Testis (tissue), 3 donors: ENCODE measurements around the gene ADRB2. TPM values are rescaled to one million over a fixed set of nuclear protein-coding genes. Genes with fewer than 3 reads are reported as not detected.

Experiments
- DNase-seq: peaks from one replicate; pipeline ENCODE4 v3.0.0-alpha.2; 2019
- H3K27ac ChIP-seq, 2 donors: fragments of 200-600 bp; sonication (generic); one replicate each; pipeline ENCODE4 v1.5.1; 2019
- H3K27me3 ChIP-seq: fragments of 200-600 bp; sonication (generic); one replicate; pipeline ENCODE4 v1.5.1; 2019
- H3K36me3 ChIP-seq: fragments of 200-600 bp; sonication (generic); one replicate; pipeline ENCODE4 v1.5.1; 2017; ENCODE audit warnings: low read depth; ENCODE audit errors: missing control alignments
- H3K4me1 ChIP-seq: fragments of 200-600 bp; sonication (generic); one replicate; pipeline ENCODE4 v1.5.1; 2019
- H3K4me3 ChIP-seq, 2 donors: fragments of 200-600 bp; sonication (generic); one replicate each; pipeline ENCODE4 v1.5.1; 2017 to 2019
- H3K9me3 ChIP-seq: fragments of 200-600 bp; sonication (generic); one replicate; pipeline ENCODE4 v1.5.1; 2017
- POLR2A ChIP-seq: fragments of 450-650 bp; IDR thresholded peaks from one replicate; pipeline ENCODE4 v1.6.1; 2017; ENCODE audit warnings: antibody characterized with exemption, mild to moderate bottlenecking, moderate library complexity
- WGBS, 2 donors: methylation state at CpG; one replicate each; pipeline ENCODE4 v1.1.5; 2018; 5-methylcytosine and 5-hydroxymethylcytosine counted together
- intact Hi-C: fragments of 100-400 bp; cut with DNase I; formaldehyde crosslinking; loops from one replicate; pipeline ENCODE4 v1.15.1; 2023; ENCODE audit warnings: low total_unique reads
- polyA plus RNA-seq: library from polyadenylated mRNA; stranded (reverse); fragments of 350-450 nt; fragmentation: Illumina TruSeq; extraction: RNeasy Lipid Tissue Mini Kit (QIAGEN cat#74804); gene quantifications from one replicate; pipeline ENCODE4 v1.2.3, GENCODE V29; 2014; ENCODE audit warnings: low read depth, low replicate concordance; ENCODE audit not compliant: insufficient read depth
- total RNA-seq, 2 donors: library from RNA; depleted of rRNA; stranded (reverse); fragments of >200 nt; gene quantifications; one replicate each; pipeline ENCODE4 v1.2.3, GENCODE V29; 2016
- TF ChIP-seq, protein P1 (sequence below), 3 experiments: fragments of 450-650 bp in 2 of 3; fragments of 200-600 bp in 1 of 3; sonication (generic) in 1 of 3; IDR thresholded peaks; one replicate each; pipeline ENCODE4 v1.5.1; 2016 to 2019; ENCODE audit warnings: antibody characterized with exemption in 3 of 3, mild to moderate bottlenecking in 2 of 3, moderate library complexity in 1 of 3

The ADRB2 gene
- total and polyA plus RNA-seq, 3 donors from 2014 or later, result 0.76 to 0.93 (median 0.79) TPM

DNA sequence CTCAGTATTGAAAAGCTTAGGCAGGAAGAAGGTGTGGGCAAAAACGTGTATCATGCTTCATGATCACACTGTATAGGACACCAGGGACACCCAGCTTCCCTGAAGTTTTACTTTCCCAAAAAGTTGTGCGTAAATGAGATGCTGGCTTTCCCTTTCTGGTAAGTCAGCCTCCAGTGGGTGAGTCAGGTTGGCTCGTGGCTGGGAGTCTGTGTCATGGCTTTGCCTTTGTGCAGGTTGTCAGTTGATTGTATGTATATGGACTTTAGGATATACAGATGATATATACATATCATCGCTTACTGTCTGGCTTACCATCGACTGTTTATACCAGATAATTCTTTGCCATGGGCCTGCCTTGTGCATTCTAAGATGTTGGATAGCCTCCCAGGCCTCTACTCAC, 34.2 kb downstream of the ADRB2 start:
- H3K4me1 ChIP-seq, result no peaks in the 10 kb centered on the region
- WGBS, 2 donors, result 81 to 91% methylated on average over 5 of the region's 5 CpGs
- no peak overlapping the region for H3K27ac ChIP-seq
- H3K4me3 ChIP-seq, result no peak overlapping the region
- H3K9me3 ChIP-seq, result no peaks in the 10 kb centered on the region
- H3K27me3 ChIP-seq, result no peaks in the 10 kb centered on the region
- TF ChIP-seq, protein P1, sequence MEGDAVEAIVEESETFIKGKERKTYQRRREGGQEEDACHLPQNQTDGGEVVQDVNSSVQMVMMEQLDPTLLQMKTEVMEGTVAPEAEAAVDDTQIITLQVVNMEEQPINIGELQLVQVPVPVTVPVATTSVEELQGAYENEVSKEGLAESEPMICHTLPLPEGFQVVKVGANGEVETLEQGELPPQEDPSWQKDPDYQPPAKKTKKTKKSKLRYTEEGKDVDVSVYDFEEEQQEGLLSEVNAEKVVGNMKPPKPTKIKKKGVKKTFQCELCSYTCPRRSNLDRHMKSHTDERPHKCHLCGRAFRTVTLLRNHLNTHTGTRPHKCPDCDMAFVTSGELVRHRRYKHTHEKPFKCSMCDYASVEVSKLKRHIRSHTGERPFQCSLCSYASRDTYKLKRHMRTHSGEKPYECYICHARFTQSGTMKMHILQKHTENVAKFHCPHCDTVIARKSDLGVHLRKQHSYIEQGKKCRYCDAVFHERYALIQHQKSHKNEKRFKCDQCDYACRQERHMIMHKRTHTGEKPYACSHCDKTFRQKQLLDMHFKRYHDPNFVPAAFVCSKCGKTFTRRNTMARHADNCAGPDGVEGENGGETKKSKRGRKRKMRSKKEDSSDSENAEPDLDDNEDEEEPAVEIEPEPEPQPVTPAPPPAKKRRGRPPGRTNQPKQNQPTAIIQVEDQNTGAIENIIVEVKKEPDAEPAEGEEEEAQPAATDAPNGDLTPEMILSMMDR (IDR thresholded peaks at IDR 0.05), result no peak
- TF ChIP-seq POLR2A, result no peak
- intact Hi-C loops, result no loop called here
- DNase-seq, result no peak
- no peaks in the 10 kb centered on the region for H3K36me3 ChIP-seq

DNA sequence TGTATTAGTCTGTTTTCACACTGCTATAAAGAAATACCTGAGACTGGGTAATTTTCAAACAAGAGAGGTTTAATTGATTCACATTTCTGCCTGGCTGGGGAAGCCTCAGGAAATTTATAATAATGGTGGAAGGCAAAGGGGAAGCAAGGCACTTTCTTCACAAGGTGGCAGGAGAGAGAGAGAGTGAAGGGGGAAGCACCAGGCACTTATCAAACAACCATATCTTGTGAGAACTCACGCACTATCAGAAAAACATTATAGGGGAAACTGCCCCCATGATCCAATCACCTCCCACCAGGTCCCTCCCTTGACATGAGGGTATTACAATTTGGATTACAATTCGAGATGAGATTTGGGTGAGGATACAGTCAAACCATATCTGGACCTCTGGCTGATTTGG, 34.7 kb downstream of the ADRB2 start:
- intact Hi-C loops, result no loop called here
- no peaks in the 10 kb centered on the region for H3K36me3 ChIP-seq
- no peak for TF ChIP-seq POLR2A
- TF ChIP-seq, protein P1 (IDR thresholded peaks at IDR 0.05), result no peak
- no peak for DNase-seq
- no peaks in the 10 kb centered on the region for H3K4me1 ChIP-seq
- no peak overlapping the region for H3K4me3 ChIP-seq
- 75 to 84% methylated on average over 2 of the region's 2 CpGs for WGBS, 2 donors
- H3K27ac ChIP-seq, result no peak overlapping the region
- H3K9me3 ChIP-seq, result no peaks in the 10 kb centered on the region
- no peaks in the 10 kb centered on the region for H3K27me3 ChIP-seq

DNA sequence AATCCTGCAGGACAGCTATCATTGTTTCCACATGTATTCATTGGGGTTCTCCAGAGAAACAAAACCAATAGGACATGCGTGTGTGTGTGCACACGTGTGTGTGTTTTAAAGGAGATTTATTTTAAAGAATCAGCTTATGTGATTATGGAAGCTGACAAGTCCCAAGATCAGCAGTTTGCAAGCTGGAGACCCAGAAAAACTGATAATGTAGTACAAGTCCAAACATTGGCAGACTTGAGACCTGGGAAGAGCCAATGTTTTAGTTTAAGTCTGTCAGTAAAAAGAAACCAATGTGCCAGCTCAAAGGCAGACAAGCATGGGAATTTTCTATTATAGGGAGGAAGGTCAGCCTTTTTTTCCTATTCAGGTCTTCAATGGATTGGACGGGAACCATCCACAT, 35.3 kb downstream of the ADRB2 start:
- intact Hi-C loops, result no loop called here
- no peak for DNase-seq
- Histone ChIP-seq H3K36me3 (no peaks in the 10 kb centered on the region), H3K27me3 (no peaks in the 10 kb centered on the region), H3K4me3 (no peak overlapping the region), H3K4me1 (no peaks in the 10 kb centered on the region), H3K9me3 (no peaks in the 10 kb centered on the region), H3K27ac (no peak overlapping the region)
- 88 to 91% methylated on average over 3 of the region's 3 CpGs for WGBS, 2 donors
- no peak for TF ChIP-seq POLR2A
- TF ChIP-seq, protein P1 (IDR thresholded peaks at IDR 0.05), result no peak

DNA sequence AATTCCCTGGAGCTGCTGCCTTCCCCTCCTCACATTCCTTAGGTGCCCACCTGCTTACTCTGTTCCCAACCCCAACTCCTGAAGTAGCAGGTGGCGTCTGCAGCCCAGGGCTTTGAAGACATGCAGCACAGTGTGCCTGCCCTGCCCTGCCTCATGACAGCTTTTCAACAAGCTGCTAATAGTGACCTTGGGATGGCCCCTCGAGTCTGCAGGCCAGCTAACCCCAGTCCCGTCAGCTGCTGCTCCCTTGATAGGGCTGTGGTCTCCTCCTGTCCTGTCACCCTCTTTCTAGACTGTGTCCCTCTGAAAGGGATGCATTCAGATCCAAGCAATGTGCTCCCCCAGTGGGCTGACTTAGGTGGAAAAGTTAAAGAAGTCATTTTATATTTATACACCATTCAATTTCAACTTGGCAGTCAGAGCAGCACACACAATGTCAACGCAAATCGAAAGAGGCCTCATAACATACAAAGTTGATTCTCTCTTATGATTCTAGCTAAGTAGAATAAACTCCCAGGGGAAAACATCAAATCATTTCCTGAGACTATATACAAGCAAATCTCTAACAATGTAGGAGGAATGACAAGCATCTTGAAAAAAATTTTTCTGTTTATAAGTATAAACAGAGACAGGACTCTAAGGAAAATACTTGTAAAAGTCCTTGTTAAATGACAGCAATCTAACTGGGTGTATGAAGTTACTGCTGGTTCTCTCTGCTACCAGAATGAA, 37.9 kb downstream of the ADRB2 start:
- intact Hi-C loops, result no loop called here
- Histone ChIP-seq H3K4me1 (no peaks in the 10 kb centered on the region), H3K27ac (no peak overlapping the region)

More for the DNA sequence above, 37.9 kb downstream of the ADRB2 start:
- no peaks in the 10 kb centered on the region for H3K36me3 ChIP-seq
- no peaks in the 10 kb centered on the region for H3K9me3 ChIP-seq
- H3K27me3 ChIP-seq, result no peaks in the 10 kb centered on the region
- WGBS, 2 donors, result 76 to 89% methylated on average over 5 of the region's 5 CpGs
- H3K4me3 ChIP-seq, result no peak overlapping the region
- no peak for TF ChIP-seq POLR2A
- TF ChIP-seq, protein P1 (IDR thresholded peaks at IDR 0.05), result no peak
- DNase-seq, result no peak
